ENCODE measurements around the gene LRRK2.
"Not testable (repeated sequence)": the region's sequence is repeated elsewhere in the genome, so short reads cannot be mapped to it uniquely, and the experiment has no call there.

Gene LRRK2

GRCh38 chr12:40227447-40227846 lies 2.6 kb downstream of the LRRK2 start:
- ATAC-seq (no peak), DNase-seq (ENCODE audit: low spot score in 2 of 2) (no peak)
- Mint-ChIP-seq H3K27ac (no peak overlapping the region), H3K4me3 (no peak overlapping the region), H3K36me3 (no peaks in the 10 kb centered on the region), H3K4me1 (peaks cover 6% of the 10 kb centered on the region), H3K9me3 (no peaks in the 10 kb centered on the region)

GRCh38 chr12:40228727-40229126 lies 3.9 kb downstream of the LRRK2 start:
- Mint-ChIP-seq H3K4me1 (peaks cover 6% of the 10 kb centered on the region), H3K27ac (no peak overlapping the region), H3K4me3 (no peak overlapping the region), H3K9me3 (no peaks in the 10 kb centered on the region), H3K36me3 (no peaks in the 10 kb centered on the region)
- ATAC-seq (no peak), DNase-seq (ENCODE audit: low spot score in 2 of 2) (no peak)

GRCh38 chr12:40229690-40230651 lies 5.2 kb downstream of the LRRK2 start:
- H3K4me1 Mint-ChIP-seq: peaks cover 6% of the 10 kb centered on the region

GRCh38 chr12:40232602-40233001 lies 7.8 kb downstream of the LRRK2 start:
- no peak overlapping the region for H3K27ac Mint-ChIP-seq
- no peaks in the 10 kb centered on the region for H3K4me1 Mint-ChIP-seq
- DNase-seq (ENCODE audit: low spot score in 2 of 2) (no peak), ATAC-seq (no peak)
- no peaks in the 10 kb centered on the region for H3K36me3 Mint-ChIP-seq
- no peak overlapping the region for H3K4me3 Mint-ChIP-seq
- H3K9me3 Mint-ChIP-seq: no peaks in the 10 kb centered on the region

More at GRCh38 chr12:40229690-40230651, 5.2 kb downstream of the LRRK2 start:
- H3K9me3 Mint-ChIP-seq: no peaks in the 10 kb centered on the region
- no peaks in the 10 kb centered on the region for H3K36me3 Mint-ChIP-seq
- no peak overlapping the region for H3K27ac Mint-ChIP-seq
- no peak for DNase-seq (ENCODE audit: low spot score in 2 of 2)
- ATAC-seq: no peak
- H3K4me3 Mint-ChIP-seq: no peak overlapping the region

GRCh38 chr12:40233741-40234367 lies 9.1 kb downstream of the LRRK2 start:
- Mint-ChIP-seq H3K36me3 (no peaks in the 10 kb centered on the region), H3K4me3 (no peak overlapping the region), H3K9me3 (no peaks in the 10 kb centered on the region), H3K4me1 (no peaks in the 10 kb centered on the region), H3K27ac (no peak overlapping the region)
- ATAC-seq: no peak
- no peak for DNase-seq (ENCODE audit: low spot score in 2 of 2)

- ATAC-seq (no peak), DNase-seq (ENCODE audit: low spot score in 2 of 2) (no peak)
- Mint-ChIP-seq H3K4me3 (no peak overlapping the region), H3K36me3 (no peaks in the 10 kb centered on the region), H3K9me3 (no peaks in the 10 kb centered on the region), H3K4me1 (no peaks in the 10 kb centered on the region), H3K27ac (no peak overlapping the region)
These were observed 11.6 kb downstream of the LRRK2 start for GRCh38 chr12:40236357-40236850.

- H3K4me1 Mint-ChIP-seq: no peaks in the 10 kb centered on the region
- no peak overlapping the region for H3K4me3 Mint-ChIP-seq
- no peak overlapping the region for H3K27ac Mint-ChIP-seq
- DNase-seq (ENCODE audit: low spot score in 2 of 2): no peak
- no peak for ATAC-seq
- no peaks in the 10 kb centered on the region for H3K36me3 Mint-ChIP-seq
- H3K9me3 Mint-ChIP-seq: no peaks in the 10 kb centered on the region
These were observed 13.6 kb downstream of the LRRK2 start for GRCh38 chr12:40238266-40238902.

GRCh38 chr12:40238979-40239378 lies 14.2 kb downstream of the LRRK2 start:
- no peaks in the 10 kb centered on the region for H3K4me1 Mint-ChIP-seq
- H3K36me3 Mint-ChIP-seq: no peaks in the 10 kb centered on the region
- no peaks in the 10 kb centered on the region for H3K9me3 Mint-ChIP-seq
- H3K4me3 Mint-ChIP-seq: no peak overlapping the region
- no peak overlapping the region for H3K27ac Mint-ChIP-seq
- ATAC-seq: no peak
- DNase-seq (ENCODE audit: low spot score in 2 of 2): no peak

- H3K4me3 Mint-ChIP-seq: no peak overlapping the region
- H3K9me3 Mint-ChIP-seq: no peaks in the 10 kb centered on the region
- no peak for ATAC-seq
- no peaks in the 10 kb centered on the region for H3K36me3 Mint-ChIP-seq
- DNase-seq (ENCODE audit: low spot score in 2 of 2): no peak
- H3K27ac Mint-ChIP-seq: no peak overlapping the region
- no peaks in the 10 kb centered on the region for H3K4me1 Mint-ChIP-seq
These were observed 16.0 kb downstream of the LRRK2 start for GRCh38 chr12:40240779-40241178.

- Mint-ChIP-seq H3K36me3 (no peaks in the 10 kb centered on the region), H3K4me3 (no peak overlapping the region), H3K27ac (no peak overlapping the region), H3K9me3 (no peaks in the 10 kb centered on the region), H3K4me1 (no peaks in the 10 kb centered on the region)
- no peak for ATAC-seq
- DNase-seq (ENCODE audit: low spot score in 2 of 2): no peak
These were observed 16.9 kb downstream of the LRRK2 start for GRCh38 chr12:40241741-40242140.

GRCh38 chr12:40244526-40245156 lies 19.8 kb downstream of the LRRK2 start:
- ATAC-seq; H3K27ac Mint-ChIP-seq; H3K4me3 Mint-ChIP-seq; H3K4me1 Mint-ChIP-seq; DNase-seq (ENCODE audit: low spot score in 2 of 2); H3K36me3 Mint-ChIP-seq; H3K9me3 Mint-ChIP-seq: not testable (repeated sequence)

GRCh38 chr12:40248034-40248433 lies 23.2 kb downstream of the LRRK2 start:
- no peak for ATAC-seq
- H3K27ac Mint-ChIP-seq: no peak overlapping the region

GRCh38 chr12:40248585-40249297 lies 23.9 kb downstream of the LRRK2 start:
- H3K27ac Mint-ChIP-seq: no peak overlapping the region
- H3K36me3 Mint-ChIP-seq: no peaks in the 10 kb centered on the region
- ATAC-seq (no peak), DNase-seq (ENCODE audit: low spot score in 2 of 2) (no peak)
- H3K9me3 Mint-ChIP-seq: no peaks in the 10 kb centered on the region
- no peaks in the 10 kb centered on the region for H3K4me1 Mint-ChIP-seq
- H3K4me3 Mint-ChIP-seq: no peak overlapping the region

More at GRCh38 chr12:40248034-40248433, 23.2 kb downstream of the LRRK2 start:
- H3K36me3 Mint-ChIP-seq: no peaks in the 10 kb centered on the region
- no peaks in the 10 kb centered on the region for H3K4me1 Mint-ChIP-seq
- no peak for DNase-seq (ENCODE audit: low spot score in 2 of 2)
- H3K4me3 Mint-ChIP-seq: no peak overlapping the region
- no peaks in the 10 kb centered on the region for H3K9me3 Mint-ChIP-seq

GRCh38 chr12:40250652-40251051 lies 25.9 kb downstream of the LRRK2 start:
- H3K4me3 Mint-ChIP-seq; H3K36me3 Mint-ChIP-seq; H3K27ac Mint-ChIP-seq; DNase-seq (ENCODE audit: low spot score in 2 of 2); H3K9me3 Mint-ChIP-seq; ATAC-seq; H3K4me1 Mint-ChIP-seq: not testable (repeated sequence)
